Spleen (tissue), 11 donors: ENCODE results near the gene TMEM40. TPM values are rescaled to one million over a fixed set of nuclear protein-coding genes. Genes with fewer than 3 reads are reported as not detected.

Source experiments
- DNase-seq: peaks from one replicate; pipeline ENCODE4 v3.0.0-alpha.2; 2020
- H3K27ac ChIP-seq, 8 donors: fragments of 200-600 bp; sonication (generic) in 7 of 8; 1 replicate in 4 of 8; 2 replicates in 4 of 8; pipeline versions ENCODE4 v1.5.0 to v1.8.0; 2016 to 2021; ENCODE audit warnings: inconsistent platforms in 4 of 8, mild to moderate bottlenecking in 4 of 8, moderate library complexity in 1 of 8
- H3K27me3 ChIP-seq, 7 donors: fragments of 200-600 bp; sonication (generic) in 6 of 7; replicated peaks in 1 of 7; 1 replicate in 4 of 7; 2 replicates in 3 of 7; pipeline versions ENCODE4 v1.5.0 to v1.8.0; 2016 to 2021; ENCODE audit warnings: inconsistent platforms in 3 of 7, mild to moderate bottlenecking in 1 of 7
- H3K36me3 ChIP-seq, 6 donors: fragments of 200-600 bp; sonication (generic) in 5 of 6; 1 replicate in 4 of 6; 2 replicates in 2 of 6; pipeline versions ENCODE4 v1.5.0 to v1.8.0; 2016 to 2021; ENCODE audit warnings: inconsistent platforms in 2 of 6
- H3K4me1 ChIP-seq, 6 donors: fragments of 200-600 bp; sonication (generic) in 5 of 6; 1 replicate in 3 of 6; 2 replicates in 3 of 6; pipeline versions ENCODE4 v1.5.0 to v1.8.0; 2016 to 2021; ENCODE audit warnings: inconsistent platforms in 3 of 6
- H3K4me3 ChIP-seq, 8 donors: fragments of 200-600 bp; sonication (generic) in 7 of 8; 1 replicate in 4 of 8; 2 replicates in 4 of 8; pipeline versions ENCODE4 v1.5.0 to v1.8.0; 2016 to 2021; ENCODE audit warnings: inconsistent platforms in 4 of 8, mild to moderate bottlenecking in 4 of 8, moderate library complexity in 2 of 8
- H3K9me3 ChIP-seq, 8 donors: fragments of 200-600 bp; sonication (generic) in 7 of 8; 1 replicate in 4 of 8; 2 replicates in 4 of 8; pipeline versions ENCODE4 v1.5.0 to v1.8.0; 2016 to 2021; ENCODE audit warnings: inconsistent platforms in 4 of 8
- CTCF ChIP-seq, 11 experiments: fragments of 200-600 bp in 7 of 11; fragments of 450-650 bp in 4 of 11; sonication (generic) in 4 of 11; IDR thresholded peaks in 8 of 11; conservative IDR thresholded peaks in 3 of 11; 1 replicate in 7 of 11; 2 replicates in 4 of 11; pipeline versions ENCODE4 v1.4.0 to v1.8.0; 2016 to 2021; ENCODE audit warnings: antibody characterized with exemption in 11 of 11, inconsistent platforms in 4 of 11, mild to moderate bottlenecking in 1 of 11
- POLR2A ChIP-seq, 3 donors: fragments of 450-650 bp; IDR thresholded peaks; one replicate each; pipeline ENCODE4 v1.5.1; 2017; ENCODE audit warnings: antibody characterized with exemption in 3 of 3, mild to moderate bottlenecking in 1 of 3
- POLR2AphosphoS5 ChIP-seq, 3 donors: sonication (generic); formaldehyde crosslinking; IDR thresholded peaks; one replicate each; pipeline ENCODE4 v1.5.1; 2017; ENCODE audit warnings: antibody characterized with exemption in 3 of 3
- WGBS, 5 donors: extraction: QIAGEN DNeasy Blood & Tissue Kit in 3 of 5; methylation state at CpG; one replicate each; pipeline versions ENCODE4 v1.1.5 to v1.1.7; 2013 to 2018; 5-methylcytosine and 5-hydroxymethylcytosine counted together
- intact Hi-C: fragments of 100-400 bp; cut with DNase I; formaldehyde crosslinking; loops from one replicate; pipeline ENCODE4 v1.15.0; 2023; ENCODE audit warnings: low total_unique reads
- polyA plus RNA-seq, 3 donors: library from polyadenylated mRNA; stranded (reverse); fragments of 200-250 nt; gene quantifications; one replicate each; pipeline ENCODE4 v1.2.1, GENCODE V29; 2013
- total RNA-seq, 7 donors: library from RNA; depleted of rRNA in 3 of 7; stranded (reverse); fragments of >200 nt in 3 of 7; fragmentation: NEBNext Ultra II Directional in 4 of 7; extraction: Animal tissue kit (Norgen Biotek cat#: 25700) in 4 of 7; gene quantifications; one replicate each; pipeline versions ENCODE4 v1.1.0 to v1.2.1, GENCODE V29; 2016 to 2021
- donor health status: healthy with polysubstance abuse.
- donor health status: DM: no; HTN: no; CAD: no; lungs with moderate emphysema.
- donor health status: DM: no; HTN: no; CAD: no.
- donor health status: Bipolar disorder and iron deficiency.
- donor health status: healthy.
- donor health status: DM: no; HTN: no; CAD: no.
- donor health status: DM: yes; HTN: yes; CAD: no.

TMEM40 gene
- total and polyA plus RNA-seq, 10 donors: 0.29 to 3.8 (median 2.0) TPM

DNA sequence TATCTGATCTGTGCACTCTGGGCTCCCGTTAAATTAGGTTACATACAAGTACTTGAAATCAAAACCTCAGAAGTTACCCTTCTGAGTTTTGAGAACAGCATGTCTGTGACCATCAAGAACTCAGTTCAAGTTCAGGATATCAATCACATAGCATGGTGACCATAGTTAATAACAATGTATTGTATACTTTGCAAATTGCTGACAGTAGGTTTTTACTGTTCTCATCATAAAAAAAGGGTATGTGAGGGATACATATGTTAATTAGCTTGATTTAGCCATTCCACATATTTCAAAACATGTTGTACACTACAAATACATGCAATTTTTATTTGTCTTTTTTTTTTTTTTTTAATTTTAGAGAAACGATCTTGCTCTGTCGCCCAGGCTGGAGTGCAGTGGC, 25.5 kb downstream of the TMEM40 start:
- peaks cover 0 to 7% (median 0%) of the 10 kb centered on the region in 6 donors for H3K4me1 ChIP-seq
- intact Hi-C loops: no loop called here
- H3K36me3 ChIP-seq: no peaks in the 10 kb centered on the region
- no peak for DNase-seq
- no peak for TF ChIP-seq POLR2A (IDR thresholded peaks at IDR 0.05)
- no peak for TF ChIP-seq CTCF (IDR thresholded peaks at IDR 0.05 in 8 of 11, conservative IDR thresholded peaks at IDR 0.05 in 3 of 11)
- TF ChIP-seq POLR2AphosphoS5 (IDR thresholded peaks at IDR 0.05): no peak
- WGBS, 5 donors: 60 to 87% (median 80%) methylated on average over 3 of the region's 3 CpGs
- no peaks in the 10 kb centered on the region for H3K27me3 ChIP-seq
- no peak overlapping the region for H3K27ac ChIP-seq
- no peak overlapping the region for H3K4me3 ChIP-seq
- H3K9me3 ChIP-seq: no peaks in the 10 kb centered on the region

- H3K4me1 ChIP-seq: peaks cover 0 to 7% (median 0%) of the 10 kb centered on the region in 6 donors
- WGBS, 5 donors: 55 to 69% (median 61%) methylated on average over 4 of the region's 4 CpGs
- TF ChIP-seq POLR2A (IDR thresholded peaks at IDR 0.05): no peak
- TF ChIP-seq POLR2AphosphoS5 (IDR thresholded peaks at IDR 0.05): no peak
- TF ChIP-seq CTCF (IDR thresholded peaks at IDR 0.05 in 8 of 11, conservative IDR thresholded peaks at IDR 0.05 in 3 of 11): no peak
- H3K4me3 ChIP-seq: no peak overlapping the region
- no peaks in the 10 kb centered on the region for H3K9me3 ChIP-seq
- no peak for DNase-seq
- no peaks in the 10 kb centered on the region for H3K36me3 ChIP-seq
- H3K27me3 ChIP-seq: no peaks in the 10 kb centered on the region
- intact Hi-C loops: no loop called here
- H3K27ac ChIP-seq: no peak overlapping the region
Measured at GRCh38 chr3:12730506-12731242, 28.4 kb downstream of the TMEM40 start.

- no peak for TF ChIP-seq POLR2A (IDR thresholded peaks at IDR 0.05)
- TF ChIP-seq POLR2AphosphoS5 (IDR thresholded peaks at IDR 0.05): no peak
- no peak for TF ChIP-seq CTCF (IDR thresholded peaks at IDR 0.05 in 8 of 11, conservative IDR thresholded peaks at IDR 0.05 in 3 of 11)
- H3K4me3 ChIP-seq: no peak overlapping the region
- H3K4me1 ChIP-seq: peaks cover 0 to 7% (median 0%) of the 10 kb centered on the region in 6 donors
- intact Hi-C loops: no loop called here
- no peak overlapping the region for H3K27ac ChIP-seq
- no peaks in the 10 kb centered on the region for H3K27me3 ChIP-seq
- H3K36me3 ChIP-seq: no peaks in the 10 kb centered on the region
- WGBS, 5 donors: 62 to 65% (median 63%) methylated on average over 7 of the region's 7 CpGs
- H3K9me3 ChIP-seq: no peaks in the 10 kb centered on the region
- DNase-seq: no peak
Measured at GRCh38 chr3:12729051-12729651, 29.9 kb downstream of the TMEM40 start.

GRCh38 chr3:12727937-12728336, 31.1 kb downstream of the TMEM40 start:
- 79 to 88% (median 81%) methylated on average over 2 of the region's 2 CpGs for WGBS, 5 donors
- Histone ChIP-seq H3K36me3 (no peaks in the 10 kb centered on the region), H3K27ac (no peak overlapping the region), H3K4me3 (no peak overlapping the region), H3K9me3 (no peaks in the 10 kb centered on the region), H3K4me1 (peaks cover 0 to 7% (median 0%) of the 10 kb centered on the region in 6 donors), H3K27me3 (no peaks in the 10 kb centered on the region)
- TF ChIP-seq POLR2AphosphoS5 (IDR thresholded peaks at IDR 0.05) (no peak), CTCF (IDR thresholded peaks at IDR 0.05 in 8 of 11, conservative IDR thresholded peaks at IDR 0.05 in 3 of 11) (no peak), POLR2A (IDR thresholded peaks at IDR 0.05) (no peak)
- intact Hi-C loops: no loop called here
- no peak for DNase-seq
